ENCODE measurements around the gene TPRX2.

DNA sequence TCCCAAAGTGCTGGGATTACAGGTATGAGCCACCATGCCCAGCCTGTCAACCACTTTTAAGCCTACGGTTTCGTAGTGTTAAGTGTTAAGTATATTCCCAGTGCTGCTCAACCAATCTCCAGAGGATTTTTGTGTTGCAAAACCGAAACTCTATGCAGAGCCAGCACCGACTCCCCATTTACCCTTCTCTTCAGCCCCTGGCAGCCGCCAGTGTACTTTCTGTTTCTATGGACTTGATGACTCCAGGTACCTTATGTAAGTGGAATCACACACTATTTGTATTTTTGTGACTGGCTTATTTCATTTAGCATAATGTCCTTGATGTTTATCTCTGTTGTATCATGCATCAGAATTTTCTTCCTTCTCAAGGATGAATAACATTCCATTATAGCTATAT, 26.0 kb downstream of the TPRX2 start:
- TF ChIP-seq, protein P1, sequence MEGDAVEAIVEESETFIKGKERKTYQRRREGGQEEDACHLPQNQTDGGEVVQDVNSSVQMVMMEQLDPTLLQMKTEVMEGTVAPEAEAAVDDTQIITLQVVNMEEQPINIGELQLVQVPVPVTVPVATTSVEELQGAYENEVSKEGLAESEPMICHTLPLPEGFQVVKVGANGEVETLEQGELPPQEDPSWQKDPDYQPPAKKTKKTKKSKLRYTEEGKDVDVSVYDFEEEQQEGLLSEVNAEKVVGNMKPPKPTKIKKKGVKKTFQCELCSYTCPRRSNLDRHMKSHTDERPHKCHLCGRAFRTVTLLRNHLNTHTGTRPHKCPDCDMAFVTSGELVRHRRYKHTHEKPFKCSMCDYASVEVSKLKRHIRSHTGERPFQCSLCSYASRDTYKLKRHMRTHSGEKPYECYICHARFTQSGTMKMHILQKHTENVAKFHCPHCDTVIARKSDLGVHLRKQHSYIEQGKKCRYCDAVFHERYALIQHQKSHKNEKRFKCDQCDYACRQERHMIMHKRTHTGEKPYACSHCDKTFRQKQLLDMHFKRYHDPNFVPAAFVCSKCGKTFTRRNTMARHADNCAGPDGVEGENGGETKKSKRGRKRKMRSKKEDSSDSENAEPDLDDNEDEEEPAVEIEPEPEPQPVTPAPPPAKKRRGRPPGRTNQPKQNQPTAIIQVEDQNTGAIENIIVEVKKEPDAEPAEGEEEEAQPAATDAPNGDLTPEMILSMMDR (IDR thresholded peaks at IDR 0.05 in 4 of 5, conservative IDR thresholded peaks at IDR 0.05 in 1 of 5): no peak
- no peak for TF ChIP-seq POLR2A (IDR thresholded peaks at IDR 0.05)

All from gastrocnemius medialis (tissue), 4 donors.